HEK293T (cell line): Measurements from ENCODE around the gene MPZL1.

Experiments used
- ARNT ChIP-seq: fragments of 450-650 bp; IDR thresholded peaks from 2 replicates; pipeline ENCODE4 v1.6.1; 2017; ENCODE audit warnings: mild to moderate bottlenecking
- FOXA1 ChIP-seq: fragments of 450-650 bp; IDR thresholded peaks from 2 replicates; pipeline ENCODE4 v1.6.1; 2016; ENCODE audit warnings: mild to moderate bottlenecking
- FOXK2 ChIP-seq: fragments of 450-650 bp; IDR thresholded peaks from 2 replicates; pipeline ENCODE4 v1.6.1; 2016; ENCODE audit warnings: mild to moderate bottlenecking
- FOXM1 ChIP-seq: fragments of 450-650 bp; IDR thresholded peaks from 2 replicates; pipeline ENCODE4 v1.6.1; 2017; ENCODE audit warnings: mild to moderate bottlenecking, borderline replicate concordance
- SP1 ChIP-seq: fragments of 450-650 bp; IDR thresholded peaks from 2 replicates; pipeline ENCODE4 v1.6.1; 2017
- ZNF384 ChIP-seq: fragments of 450-650 bp; IDR thresholded peaks from 2 replicates; pipeline ENCODE4 v1.6.1; 2016

DNA sequence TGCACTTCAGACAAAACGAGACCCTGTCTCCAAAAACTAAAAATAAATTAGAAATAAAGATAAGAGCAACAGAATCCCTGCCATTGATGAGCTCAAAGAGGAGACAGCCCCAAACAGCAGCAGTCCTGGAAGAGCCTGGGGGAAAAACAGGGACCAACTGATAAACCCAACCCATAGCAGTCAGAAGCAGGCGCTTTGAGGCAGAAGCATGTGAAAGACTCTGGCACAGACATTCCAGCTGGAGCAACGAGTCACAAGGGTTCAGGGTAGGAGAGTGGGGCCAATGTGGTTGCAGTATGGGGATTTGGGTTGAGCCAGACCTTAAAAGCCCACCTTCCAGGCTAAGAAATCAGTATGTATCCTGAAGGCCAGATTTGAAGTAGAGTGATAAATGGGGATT lies 78.5 kb downstream of the MPZL1 start:
- TF ChIP-seq FOXM1 (no peak), ZNF384 (no peak), SP1 (no peak), ARNT (no peak), FOXK2 (no peak), FOXA1 (no peak)
